GM10248 (cell line): ENCODE measurements around the gene ESF1.

Experiments
- CTCF ChIA-PET: fragments of 300-600 bp; sonication (Branson Sonifier 250); formaldehyde crosslinking; extraction: SDS; loops from one replicate; lab custom pipeline; 2021; ENCODE audit warnings: antibody characterized with exemption; lab: Yijun Ruan, JAX
- POLR2A ChIA-PET: fragments of 350-650 bp; sonication (Branson Sonifier 250); formaldehyde crosslinking; extraction: SDS; loops from one replicate; lab custom pipeline; 2020; ENCODE audit warnings: antibody characterized with exemption; lab: Yijun Ruan, JAX
- DNase-seq: peaks from one replicate; pipeline ENCODE4 v3.0.0; 2012; ENCODE audit errors: extremely low spot score
- TF ChIP-seq, protein P1 (sequence below): IDR thresholded peaks from 2 replicates; pipeline ENCODE4 v1.5.1; 2012; ENCODE audit warnings: mild to moderate bottlenecking, low read depth; ENCODE audit errors: extremely low read depth, missing control alignments, control extremely low read depth

Gene ESF1

DNA sequence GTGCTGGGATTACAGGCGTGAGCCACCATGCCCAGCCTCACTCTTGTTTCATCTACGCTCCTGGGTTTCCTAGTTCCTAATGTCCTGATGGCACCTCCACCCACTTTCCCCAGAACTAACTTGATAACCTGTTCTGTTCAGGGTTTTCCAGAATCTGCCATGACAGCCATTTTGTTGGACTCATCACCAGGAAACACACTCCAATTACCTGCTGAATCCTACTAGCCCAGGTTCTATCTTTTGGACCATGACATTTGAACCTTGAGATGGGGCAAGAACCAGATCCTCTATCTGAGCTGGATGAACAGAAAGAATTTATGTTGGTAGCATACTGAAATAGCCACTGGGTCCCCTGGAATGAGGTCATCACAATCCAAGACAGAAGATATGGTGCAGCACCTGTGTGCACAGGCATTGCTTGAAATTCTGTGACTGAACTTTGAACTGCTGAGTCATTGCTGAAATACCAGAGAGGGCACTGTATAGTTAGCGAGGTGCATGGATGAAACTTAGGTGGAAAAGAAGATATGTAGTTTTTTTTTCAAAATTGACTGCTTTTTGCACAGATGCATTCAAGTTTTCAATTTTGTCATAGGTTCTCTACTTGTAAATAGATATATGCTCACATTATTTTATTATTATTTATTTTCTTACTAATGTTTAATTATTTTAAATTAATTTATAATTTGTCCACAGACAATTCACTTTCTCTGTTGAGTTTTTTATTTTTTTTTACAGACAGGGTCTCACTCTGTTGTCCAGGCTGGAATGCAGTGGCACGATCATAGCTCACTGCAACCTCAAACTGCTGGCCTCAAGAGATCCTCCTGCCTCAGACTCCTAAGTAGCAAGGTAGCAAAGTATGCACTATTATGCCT, 103.2 kb downstream of the ESF1 start:
- peak; percentile 54 for DNase-seq
- ChIA-PET POLR2A (no interaction called here), CTCF (interaction anchor here (1.5 kb wide), 2 partner anchors 20 to 90 kb away, joined by 3 read pairs; no protein-coding TSS in a partner anchor)
- TF ChIP-seq, protein P1, sequence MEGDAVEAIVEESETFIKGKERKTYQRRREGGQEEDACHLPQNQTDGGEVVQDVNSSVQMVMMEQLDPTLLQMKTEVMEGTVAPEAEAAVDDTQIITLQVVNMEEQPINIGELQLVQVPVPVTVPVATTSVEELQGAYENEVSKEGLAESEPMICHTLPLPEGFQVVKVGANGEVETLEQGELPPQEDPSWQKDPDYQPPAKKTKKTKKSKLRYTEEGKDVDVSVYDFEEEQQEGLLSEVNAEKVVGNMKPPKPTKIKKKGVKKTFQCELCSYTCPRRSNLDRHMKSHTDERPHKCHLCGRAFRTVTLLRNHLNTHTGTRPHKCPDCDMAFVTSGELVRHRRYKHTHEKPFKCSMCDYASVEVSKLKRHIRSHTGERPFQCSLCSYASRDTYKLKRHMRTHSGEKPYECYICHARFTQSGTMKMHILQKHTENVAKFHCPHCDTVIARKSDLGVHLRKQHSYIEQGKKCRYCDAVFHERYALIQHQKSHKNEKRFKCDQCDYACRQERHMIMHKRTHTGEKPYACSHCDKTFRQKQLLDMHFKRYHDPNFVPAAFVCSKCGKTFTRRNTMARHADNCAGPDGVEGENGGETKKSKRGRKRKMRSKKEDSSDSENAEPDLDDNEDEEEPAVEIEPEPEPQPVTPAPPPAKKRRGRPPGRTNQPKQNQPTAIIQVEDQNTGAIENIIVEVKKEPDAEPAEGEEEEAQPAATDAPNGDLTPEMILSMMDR: no peak

DNA sequence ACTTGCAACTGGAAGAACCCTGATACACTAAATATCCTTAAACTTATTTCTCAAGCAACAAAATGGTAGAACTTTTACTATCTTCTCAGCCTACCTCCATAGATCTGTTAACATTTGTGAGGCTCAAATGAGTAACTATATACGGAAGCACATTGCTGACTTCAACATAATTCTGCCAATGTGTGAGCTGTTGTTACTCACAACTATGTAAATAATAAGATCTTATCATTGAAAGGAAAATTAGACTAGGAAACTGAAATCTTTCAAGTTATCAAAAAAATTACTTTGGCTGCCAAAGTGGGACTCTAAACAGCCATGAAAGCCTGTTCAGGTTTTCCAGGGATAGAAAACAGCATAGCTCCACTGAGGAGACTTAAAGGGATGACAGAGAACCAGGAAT, 105.8 kb downstream of the ESF1 start:
- POLR2A ChIA-PET: no interaction called here
- no peak for DNase-seq
- TF ChIP-seq, protein P1: no peak
- CTCF ChIA-PET: interaction anchor here (1.4 to 2.2 kb wide), 2 partner anchors 13 to 15 kb away, joined by 4 to 6 read pairs; no protein-coding TSS in a partner anchor

DNA sequence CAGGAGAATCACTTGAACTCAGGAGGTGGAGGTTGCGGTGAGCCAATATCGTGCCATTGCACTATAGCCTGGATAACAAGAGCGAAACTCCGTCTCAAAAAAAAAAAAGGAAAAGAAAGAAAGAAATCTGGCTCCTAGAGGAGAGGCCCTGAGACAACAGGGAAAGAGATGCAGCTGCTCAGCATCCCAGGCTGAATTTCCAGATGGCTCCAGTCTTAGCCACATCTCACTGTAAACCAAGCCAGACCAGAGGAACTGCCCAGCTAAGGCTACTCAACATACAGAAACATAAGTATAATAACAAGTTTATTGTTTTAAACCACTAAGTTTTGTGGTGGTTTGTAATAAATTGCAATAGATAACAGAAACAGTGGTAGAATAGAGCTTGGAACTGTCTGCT, 107.5 kb downstream of the ESF1 start:
- CTCF ChIA-PET: interaction anchor here (1.3 to 2.2 kb wide), 3 partner anchors 10 to 28 kb away, joined by 3 to 6 read pairs (median 3); no protein-coding TSS in a partner anchor
- DNase-seq: no peak
- TF ChIP-seq, protein P1: no peak
- POLR2A ChIA-PET: no interaction called here

DNA sequence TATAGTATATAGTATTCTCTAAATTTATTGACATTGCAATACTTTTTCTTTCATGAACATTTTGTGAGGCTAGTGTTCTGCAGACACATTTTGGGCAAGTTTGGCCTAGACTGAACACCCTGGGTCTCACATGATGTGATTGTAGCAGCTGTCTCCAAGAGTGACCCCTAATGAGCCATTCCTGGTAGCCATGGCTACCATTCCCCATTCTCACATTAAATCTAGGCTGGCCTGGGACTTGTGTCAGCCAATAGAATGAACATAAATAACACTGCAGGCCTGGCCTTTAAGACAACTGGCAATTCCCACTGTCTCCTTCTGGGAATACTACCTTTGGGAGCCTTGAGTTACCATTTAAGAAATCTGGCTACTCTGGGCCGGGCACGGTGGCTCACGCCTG, 108.0 kb downstream of the ESF1 start:
- CTCF ChIA-PET: interaction anchor here (1.0 to 1.3 kb wide), 2 partner anchors 29 to 95 kb away, joined by 3 to 4 read pairs; no protein-coding TSS in a partner anchor
- no peak for DNase-seq
- TF ChIP-seq, protein P1: no peak
- POLR2A ChIA-PET: no interaction called here

DNA sequence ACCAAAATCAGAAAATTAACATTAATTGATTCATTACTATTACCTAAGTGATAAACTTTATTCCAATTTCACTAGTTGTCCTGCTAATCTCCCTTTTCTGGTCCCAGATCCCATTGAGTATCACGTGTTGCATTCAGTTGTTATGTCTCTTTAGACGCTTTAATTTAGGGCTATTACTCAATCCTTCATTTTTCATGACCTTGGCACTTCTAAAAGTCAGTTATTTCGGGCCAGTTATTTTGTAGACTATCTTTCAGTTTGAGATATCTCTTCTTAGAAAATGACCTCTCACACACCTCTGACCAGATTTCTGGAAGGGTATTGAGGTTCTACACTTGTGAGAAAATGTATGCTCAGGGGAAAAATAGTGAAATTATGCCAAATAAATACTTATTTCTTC, 112.0 kb downstream of the ESF1 start:
- POLR2A ChIA-PET: no interaction called here
- DNase-seq: no peak
- TF ChIP-seq, protein P1: no peak
- CTCF ChIA-PET: no interaction called here

DNA sequence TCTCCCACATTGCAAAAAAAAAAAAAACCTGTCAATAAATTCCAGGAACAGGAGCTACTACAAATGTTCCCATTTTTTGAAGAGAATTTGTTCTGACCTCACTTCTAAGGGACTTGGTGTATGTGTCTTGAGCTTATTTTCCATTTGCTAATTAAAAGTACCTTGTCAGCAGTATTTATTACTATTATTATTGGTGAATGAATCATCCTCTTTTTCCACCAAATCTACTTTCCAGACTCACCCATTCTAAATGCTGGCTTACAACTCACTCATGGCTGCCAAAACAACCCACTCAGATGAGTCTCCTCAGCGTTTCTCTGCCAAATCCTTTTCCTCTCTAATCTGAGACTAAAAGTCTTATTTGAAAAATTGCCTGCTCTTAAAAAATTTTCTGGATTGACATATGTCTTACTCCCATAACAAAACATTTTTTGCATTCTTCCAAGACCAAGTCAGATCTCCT, 112.8 kb downstream of the ESF1 start:
- ChIA-PET POLR2A (no interaction called here), CTCF (no interaction called here)
- TF ChIP-seq, protein P1: no peak
- DNase-seq: no peak
